Activated T-cell treated with anti-CD3 and anti-CD28 coated beads, Interleukin-2, amount 50 U/mL, for 4 hours (primary cell): ENCODE data around the gene RGS2. TPM values are rescaled to one million over a fixed set of nuclear protein-coding genes. Genes with fewer than 3 reads are reported as not detected.

Experiments
- ATAC-seq, 2 donors: fragments of 200-7000 bp; cut with Tn5 transposase; one replicate each; pipeline ENCODE4 v1.10.0; 2021
- DNase-seq: peaks from one replicate; pipeline ENCODE4 v3.0.0-alpha.2; 2020
- H3K27me3 Mint-ChIP-seq: one replicate; pipeline ENCODE4 v1.8.0; 2021; ENCODE audit warnings: low read depth, mixed read lengths
- H3K36me3 Mint-ChIP-seq: one replicate; pipeline ENCODE4 v1.8.0; 2022; ENCODE audit warnings: mixed read lengths; ENCODE audit not compliant: insufficient read depth
- H3K4me1 Mint-ChIP-seq: one replicate; pipeline ENCODE4 v1.8.0; 2021; ENCODE audit warnings: low read depth, mixed read lengths
- H3K4me3 Mint-ChIP-seq: one replicate; pipeline ENCODE4 v1.8.0; 2021; ENCODE audit warnings: mild to moderate bottlenecking, moderate library complexity, mixed read lengths
- H3K9me3 Mint-ChIP-seq: one replicate; pipeline ENCODE4 v1.8.0; 2021; ENCODE audit warnings: mixed read lengths
- total RNA-seq, 3 donors: library from RNA; stranded (reverse); gene quantifications; one replicate each; pipeline ENCODE4 v1.2.1, GENCODE V29; 2021

Gene RGS2
- total RNA-seq, 3 donors from 2014 or later = 7.8 to 9.8 (median 9.7) TPM

- no peak for DNase-seq
- no peak overlapping the region for H3K4me3 Mint-ChIP-seq
- peaks cover 22% of the 10 kb centered on the region for H3K27me3 Mint-ChIP-seq
- H3K9me3 Mint-ChIP-seq = no peaks in the 10 kb centered on the region
- no peaks in the 10 kb centered on the region for H3K36me3 Mint-ChIP-seq
- no peaks in the 10 kb centered on the region for H3K4me1 Mint-ChIP-seq
- ATAC-seq = no peak
Observed at GRCh38 chr1:192830595-192831246, 21.9 kb downstream of the RGS2 start.

- no peak for DNase-seq
- Mint-ChIP-seq H3K4me1 (no peaks in the 10 kb centered on the region), H3K4me3 (no peak overlapping the region), H3K27me3 (peaks cover 14% of the 10 kb centered on the region), H3K36me3 (no peaks in the 10 kb centered on the region), H3K9me3 (no peaks in the 10 kb centered on the region)
- ATAC-seq = no peak
Observed at GRCh38 chr1:192831706-192832355, 23.0 kb downstream of the RGS2 start.

- no peak for DNase-seq
- no peak for ATAC-seq
- no peak overlapping the region for H3K4me3 Mint-ChIP-seq
- H3K9me3 Mint-ChIP-seq = no peaks in the 10 kb centered on the region
- no peaks in the 10 kb centered on the region for H3K4me1 Mint-ChIP-seq
- no peaks in the 10 kb centered on the region for H3K36me3 Mint-ChIP-seq
- H3K27me3 Mint-ChIP-seq = peaks cover 11% of the 10 kb centered on the region
Observed at GRCh38 chr1:192832492-192832891, 23.7 kb downstream of the RGS2 start.

GRCh38 chr1:192835116-192835515 lies 26.3 kb downstream of the RGS2 start:
- no peak for ATAC-seq
- peaks cover 5% of the 10 kb centered on the region for H3K27me3 Mint-ChIP-seq
- no peak overlapping the region for H3K4me3 Mint-ChIP-seq
- no peaks in the 10 kb centered on the region for H3K4me1 Mint-ChIP-seq
- no peaks in the 10 kb centered on the region for H3K9me3 Mint-ChIP-seq
- H3K36me3 Mint-ChIP-seq = no peaks in the 10 kb centered on the region
- no peak for DNase-seq

- no peak for ATAC-seq
- Mint-ChIP-seq H3K4me3 (no peak overlapping the region), H3K9me3 (no peaks in the 10 kb centered on the region), H3K27me3 (peaks cover 8% of the 10 kb centered on the region), H3K36me3 (no peaks in the 10 kb centered on the region), H3K4me1 (no peaks in the 10 kb centered on the region)
- no peak for DNase-seq
Observed at GRCh38 chr1:192839162-192840066, 30.6 kb downstream of the RGS2 start.

GRCh38 chr1:192844360-192844759 lies 35.5 kb downstream of the RGS2 start:
- ATAC-seq (no peak), DNase-seq (no peak)
- Mint-ChIP-seq H3K4me1 (no peaks in the 10 kb centered on the region), H3K4me3 (no peak overlapping the region), H3K9me3 (no peaks in the 10 kb centered on the region), H3K36me3 (no peaks in the 10 kb centered on the region), H3K27me3 (peaks cover 7% of the 10 kb centered on the region)

- Mint-ChIP-seq H3K4me1 (no peaks in the 10 kb centered on the region), H3K36me3 (no peaks in the 10 kb centered on the region), H3K27me3 (peaks cover 6% of the 10 kb centered on the region), H3K4me3 (no peak overlapping the region), H3K9me3 (no peaks in the 10 kb centered on the region)
- DNase-seq (no peak), ATAC-seq (no peak)
Observed at GRCh38 chr1:192846950-192847349, 38.1 kb downstream of the RGS2 start.

- ATAC-seq (no peak), DNase-seq (no peak)
- H3K4me1 Mint-ChIP-seq = no peaks in the 10 kb centered on the region
- H3K36me3 Mint-ChIP-seq = no peaks in the 10 kb centered on the region
- no peak overlapping the region for H3K4me3 Mint-ChIP-seq
- H3K27me3 Mint-ChIP-seq = peaks cover 6% of the 10 kb centered on the region
- H3K9me3 Mint-ChIP-seq = no peaks in the 10 kb centered on the region
Observed at GRCh38 chr1:192849011-192849410, 40.2 kb downstream of the RGS2 start.

GRCh38 chr1:192849442-192849841 lies 40.6 kb downstream of the RGS2 start:
- no peak overlapping the region for H3K4me3 Mint-ChIP-seq
- no peaks in the 10 kb centered on the region for H3K4me1 Mint-ChIP-seq
- H3K27me3 Mint-ChIP-seq = peaks cover 6% of the 10 kb centered on the region

GRCh38 chr1:192852001-192852947 lies 43.4 kb downstream of the RGS2 start:
- H3K9me3 Mint-ChIP-seq = no peaks in the 10 kb centered on the region
- no peak for DNase-seq
- H3K4me1 Mint-ChIP-seq = no peaks in the 10 kb centered on the region
- no peak overlapping the region for H3K4me3 Mint-ChIP-seq
- no peak for ATAC-seq
- H3K36me3 Mint-ChIP-seq = no peaks in the 10 kb centered on the region
- peaks cover 4% of the 10 kb centered on the region for H3K27me3 Mint-ChIP-seq

More at GRCh38 chr1:192849442-192849841, 40.6 kb downstream of the RGS2 start:
- H3K9me3 Mint-ChIP-seq = no peaks in the 10 kb centered on the region
- ATAC-seq (no peak), DNase-seq (no peak)
- no peaks in the 10 kb centered on the region for H3K36me3 Mint-ChIP-seq

- Mint-ChIP-seq H3K4me1 (no peaks in the 10 kb centered on the region), H3K36me3 (no peaks in the 10 kb centered on the region), H3K4me3 (no peak overlapping the region), H3K9me3 (no peaks in the 10 kb centered on the region), H3K27me3 (no peaks in the 10 kb centered on the region)
- DNase-seq = no peak
- no peak for ATAC-seq
Observed at GRCh38 chr1:192858456-192858855, 49.6 kb downstream of the RGS2 start.

- Mint-ChIP-seq H3K9me3 (no peaks in the 10 kb centered on the region), H3K4me1 (no peaks in the 10 kb centered on the region), H3K36me3 (no peaks in the 10 kb centered on the region), H3K4me3 (no peak overlapping the region), H3K27me3 (no peaks in the 10 kb centered on the region)
- ATAC-seq (no peak), DNase-seq (no peak)
Observed at GRCh38 chr1:192859808-192860207, 51.0 kb downstream of the RGS2 start.

GRCh38 chr1:192860478-192861185 lies 51.8 kb downstream of the RGS2 start:
- H3K27me3 Mint-ChIP-seq = no peaks in the 10 kb centered on the region
- H3K9me3 Mint-ChIP-seq = no peaks in the 10 kb centered on the region
- ATAC-seq = no peak
- H3K36me3 Mint-ChIP-seq = no peaks in the 10 kb centered on the region
- H3K4me1 Mint-ChIP-seq = no peaks in the 10 kb centered on the region
- H3K4me3 Mint-ChIP-seq = no peak overlapping the region
- no peak for DNase-seq
